OCI-LY3 (cell line): ENCODE results near the gene MYT1.

Experiments
- H2AFZ ChIP-seq: fragments of 200-600, 300-600 bp; shearing (Covaris generic); 2 replicates; pipeline ENCODE4 v1.6.0; 2014; ENCODE audit warnings: antibody characterized with exemption, low read depth, low read length
- H3K27ac ChIP-seq: fragments of 200-600, 300-600 bp; sonication (generic); 2 replicates; pipeline ENCODE4 v1.5.1; 2014; ENCODE audit warnings: mild to moderate bottlenecking, low read length, moderate library complexity, mixed read lengths
- H3K27me3 ChIP-seq: fragments of 200-600, 300-600 bp; sonication (generic); 2 replicates; pipeline ENCODE4 v1.6.1; 2014; ENCODE audit warnings: low read depth, low read length, mixed read lengths
- H3K36me3 ChIP-seq: fragments of 200-600, 300-600 bp; sonication (generic); replicated peaks from 2 replicates; pipeline ENCODE3; 2014; ENCODE audit warnings: low read depth, low read length, mixed read lengths
- H3K4me1 ChIP-seq: fragments of 300-600, 200-600 bp; sonication (generic); 2 replicates; pipeline ENCODE4 v1.6.1; 2014; ENCODE audit warnings: low read length, mixed read lengths
- H3K4me2 ChIP-seq: fragments of 200-600, 300-600 bp; sonication (generic); 2 replicates; pipeline ENCODE4 v1.6.1; 2014; ENCODE audit warnings: low read length, mixed read lengths
- H3K4me3 ChIP-seq: fragments of 300-600, 200-600 bp; sonication (generic); 2 replicates; pipeline ENCODE4 v1.5.1; 2014; ENCODE audit warnings: antibody characterized with exemption, mild to moderate bottlenecking, low read length, moderate library complexity
- H3K79me2 ChIP-seq: fragments of 300-600, 200-600 bp; shearing (Covaris generic); 2 replicates; pipeline ENCODE4 v1.6.1; 2014; ENCODE audit warnings: mild to moderate bottlenecking, low read length, mixed read lengths
- H3K9ac ChIP-seq: fragments of 300-600, 200-600 bp; shearing (Covaris generic); 2 replicates; pipeline ENCODE4 v1.6.0; 2014; ENCODE audit warnings: mild to moderate bottlenecking, low read length, moderate library complexity
- H3K9me3 ChIP-seq: fragments of 200-600, 300-600 bp; shearing (Covaris generic); 2 replicates; pipeline ENCODE4 v1.6.1; 2014; ENCODE audit warnings: low read length, mixed read lengths; ENCODE audit not compliant: insufficient read depth
- H4K20me1 ChIP-seq: fragments of 200-600, 300-600 bp; sonication (generic); 2 replicates; pipeline ENCODE4 v1.6.1; 2016; ENCODE audit warnings: low read length, mixed read lengths; ENCODE audit not compliant: insufficient read depth
- CTCF ChIP-seq: fragments of 200-600, 300-600 bp; sonication (generic); IDR thresholded peaks from 2 replicates; pipeline ENCODE4 v1.5.1; 2014; ENCODE audit warnings: antibody characterized with exemption, low read length, low read depth
- EZH2phosphoT487 ChIP-seq: fragments of 200-600 bp; shearing (Covaris generic); IDR thresholded peaks from 2 replicates; pipeline ENCODE4 v1.6.1; 2018; ENCODE audit warnings: antibody characterized with exemption, mixed run types, low read depth

The MYT1 gene

GRCh38 chr20:64255361-64256281, 91.4 kb downstream of the MYT1 start, which contains the start of gene PCMTD2:
Gene PCMTD2, plus strand, starts transcription at chr20:64255748. Its CDS starts 4,218 bp downstream, at chr20:64259966.
- Histone ChIP-seq H3K9ac (peak within 1 kb of the TSS; percentile 79), H3K79me2 (peaks cover 34% of the 10 kb centered on the region), H4K20me1 (no peaks in the 10 kb centered on the region), H2AFZ (peak within 1 kb of the TSS; percentile 9; the same call in 1 of the 2 replicates), H3K27ac (peak within 1 kb of the TSS; percentile 27), H3K36me3 (no peaks in the 10 kb centered on the region), H3K9me3 (no peaks in the 10 kb centered on the region), H3K27me3 (peaks cover 6% of the 10 kb centered on the region), H3K4me3 (peak within 1 kb of the TSS; percentile 91), H3K4me1 (peaks cover 27% of the 10 kb centered on the region), H3K4me2 (peak within 1 kb of the TSS; percentile 81)
- no peak for TF ChIP-seq EZH2phosphoT487
- TF ChIP-seq CTCF, result no peak

DNA sequence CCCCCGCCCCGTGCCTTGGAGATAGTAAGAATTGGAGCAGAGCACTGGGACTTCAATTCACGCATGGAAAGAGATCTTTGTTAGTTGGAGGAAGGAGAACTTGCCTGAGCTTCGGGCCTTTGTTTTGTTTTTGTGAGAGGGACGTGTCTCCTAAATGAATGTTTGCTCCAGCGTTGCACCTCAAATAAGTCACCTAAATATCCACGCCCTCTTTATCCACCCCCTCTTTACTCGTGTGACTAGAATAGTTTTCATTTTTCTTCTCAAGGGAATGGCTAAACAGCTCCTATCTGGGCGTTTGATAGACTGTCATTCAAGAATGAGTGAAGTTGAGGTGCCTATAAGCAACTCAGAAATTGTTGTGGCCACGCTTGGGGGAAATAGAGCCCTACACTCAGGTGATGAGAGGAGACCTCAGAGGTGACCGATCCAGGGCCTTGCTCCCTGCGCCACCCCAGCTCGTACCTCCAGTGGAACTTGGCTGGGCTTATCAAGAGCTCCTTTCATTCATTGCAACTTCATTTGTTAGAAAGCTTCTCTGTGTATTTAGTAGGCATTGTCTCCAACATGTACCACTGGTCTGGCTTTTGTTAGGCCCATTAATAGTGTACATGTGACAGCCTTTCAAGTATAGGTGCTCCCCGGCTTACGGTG, 92.2 kb downstream of the MYT1 start:
- Histone ChIP-seq H3K27me3 (no peaks in the 10 kb centered on the region), H3K4me3 (peak overlapping the region; percentile 91), H4K20me1 (no peaks in the 10 kb centered on the region), H3K4me1 (peaks cover 27% of the 10 kb centered on the region), H3K79me2 (peaks cover 34% of the 10 kb centered on the region), H3K9ac (peak overlapping the region; percentile 79), H2AFZ (no peak overlapping the region), H3K4me2 (peak overlapping the region; percentile 78), H3K36me3 (no peaks in the 10 kb centered on the region), H3K27ac (no peak overlapping the region; the same call in 1 of the 2 replicates), H3K9me3 (no peaks in the 10 kb centered on the region)
- TF ChIP-seq CTCF (no peak), EZH2phosphoT487 (no peak)

DNA sequence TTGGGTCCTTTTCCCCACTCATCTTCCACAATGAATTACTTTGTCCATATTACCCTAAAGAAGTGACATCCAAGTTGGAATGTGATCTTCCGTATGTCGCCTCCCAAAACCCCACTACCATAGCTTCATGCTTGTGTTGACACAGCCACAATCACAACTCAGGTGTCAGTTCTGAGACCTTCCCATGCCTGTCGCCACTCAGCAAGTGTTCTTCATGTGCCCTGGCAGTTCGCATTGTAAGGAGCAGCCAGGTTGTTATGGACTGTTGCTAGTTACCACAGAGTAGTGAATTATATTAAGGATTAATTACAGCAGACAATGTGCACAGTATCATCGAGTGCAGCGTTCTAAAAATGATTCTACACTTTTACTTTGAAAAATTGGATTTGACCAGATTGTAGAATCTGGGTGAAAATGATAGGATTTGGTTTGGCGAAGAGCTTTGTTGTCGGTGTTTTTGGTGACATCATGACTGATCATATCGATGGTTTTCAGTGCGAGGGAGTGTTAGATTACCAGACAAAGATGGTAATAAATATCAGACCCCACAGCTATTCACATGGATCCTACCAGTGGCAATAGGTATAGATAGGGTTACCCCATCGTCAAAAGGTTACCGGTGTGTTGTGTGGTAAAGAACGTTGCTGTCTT, 93.0 kb downstream of the MYT1 start:
- 0 out of 2 replicates have a peak overlapping the region, but pooled peaks have one; percentile 78 for H3K4me2 ChIP-seq
- no peaks in the 10 kb centered on the region for H4K20me1 ChIP-seq
- no peaks in the 10 kb centered on the region for H3K27me3 ChIP-seq
- H3K27ac ChIP-seq, result no peak overlapping the region
- no peaks in the 10 kb centered on the region for H3K36me3 ChIP-seq
- no peak overlapping the region for H3K9ac ChIP-seq
- H3K4me1 ChIP-seq, result peaks cover 26% of the 10 kb centered on the region
- no peak overlapping the region for H2AFZ ChIP-seq
- H3K79me2 ChIP-seq, result peaks cover 34% of the 10 kb centered on the region
- no peaks in the 10 kb centered on the region for H3K9me3 ChIP-seq
- TF ChIP-seq EZH2phosphoT487 (no peak), CTCF (no peak)
- H3K4me3 ChIP-seq, result no peak overlapping the region
